ENCODE results near the gene RBMS2.
A peak's percentile ranks its signal among the peaks of the same experiment; 100 is the strongest.

The RBMS2 gene

DNA sequence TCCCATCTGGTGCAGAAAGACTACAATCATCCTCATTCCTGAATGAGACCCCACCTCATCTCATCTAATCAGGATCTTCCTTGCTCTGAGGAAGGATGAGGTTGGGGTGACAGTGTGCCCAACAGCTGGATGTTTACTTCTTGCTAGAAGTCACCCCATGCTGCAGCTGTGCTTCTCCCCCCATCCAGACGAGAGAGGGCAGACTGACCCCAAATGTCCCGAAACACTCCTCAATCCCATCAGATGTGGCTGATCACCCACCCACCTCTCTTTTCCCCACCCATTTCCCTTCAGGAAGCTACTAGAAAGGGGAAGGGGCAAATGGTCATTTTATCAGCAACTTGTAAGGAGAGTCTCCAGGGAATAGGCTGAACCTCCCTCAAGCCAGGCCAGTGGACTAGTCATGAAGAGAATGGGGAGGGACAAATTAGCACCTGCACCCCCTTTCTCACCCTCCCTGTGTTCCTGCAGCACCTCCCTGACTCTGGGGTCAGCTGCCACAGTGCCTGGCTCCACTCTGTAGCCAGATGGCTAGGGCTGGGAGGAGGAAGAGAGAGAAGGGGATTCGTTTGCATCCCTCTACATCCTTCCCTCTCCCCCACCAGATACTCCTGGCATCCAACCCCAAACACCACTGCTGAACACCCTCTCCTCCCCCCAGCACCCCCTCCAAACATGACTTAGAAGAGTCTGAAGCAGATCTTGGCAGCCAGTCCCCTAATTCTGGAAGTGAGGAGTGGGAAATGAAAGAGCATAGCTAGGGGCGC is 111.3 kb downstream of the RBMS2 start:
- no peak for DNase-seq

DNA sequence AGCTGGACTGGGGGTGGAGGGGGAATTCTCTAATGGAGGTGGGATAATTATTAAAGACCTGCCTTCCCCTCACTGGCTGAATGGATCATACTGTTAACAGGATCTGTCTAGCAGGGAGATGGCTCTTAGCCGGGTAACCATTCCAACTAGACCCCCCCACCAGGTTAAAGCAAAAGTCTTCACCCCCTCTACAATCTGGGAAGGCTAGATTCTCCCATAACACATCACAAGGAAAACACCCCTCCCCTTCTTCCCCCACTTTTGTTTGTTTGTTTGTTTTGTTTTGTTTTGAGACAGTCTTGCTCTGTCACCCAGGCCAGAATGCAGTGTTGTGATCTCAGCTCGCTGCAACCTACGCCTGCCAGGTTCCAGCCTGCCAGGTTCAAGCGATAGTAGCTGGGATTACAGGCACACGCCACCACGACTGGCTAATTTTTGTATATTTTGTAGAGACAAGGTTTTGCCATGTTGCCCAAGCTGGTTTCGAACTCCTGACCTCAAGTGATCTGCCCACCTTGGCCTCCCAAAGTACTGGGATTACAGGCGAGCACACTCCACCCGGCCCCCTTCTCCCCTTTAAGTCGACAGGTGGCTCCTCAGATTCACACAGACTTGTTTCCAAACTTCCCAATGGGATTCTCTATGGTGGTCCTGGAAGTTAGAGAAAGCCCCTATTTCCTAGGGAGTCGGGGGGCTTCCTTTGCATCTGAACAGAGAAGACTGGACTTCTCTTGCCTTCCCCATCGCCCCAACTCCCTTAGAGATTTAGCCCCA is 112.0 kb downstream of the RBMS2 start:
- no peak for DNase-seq

DNA sequence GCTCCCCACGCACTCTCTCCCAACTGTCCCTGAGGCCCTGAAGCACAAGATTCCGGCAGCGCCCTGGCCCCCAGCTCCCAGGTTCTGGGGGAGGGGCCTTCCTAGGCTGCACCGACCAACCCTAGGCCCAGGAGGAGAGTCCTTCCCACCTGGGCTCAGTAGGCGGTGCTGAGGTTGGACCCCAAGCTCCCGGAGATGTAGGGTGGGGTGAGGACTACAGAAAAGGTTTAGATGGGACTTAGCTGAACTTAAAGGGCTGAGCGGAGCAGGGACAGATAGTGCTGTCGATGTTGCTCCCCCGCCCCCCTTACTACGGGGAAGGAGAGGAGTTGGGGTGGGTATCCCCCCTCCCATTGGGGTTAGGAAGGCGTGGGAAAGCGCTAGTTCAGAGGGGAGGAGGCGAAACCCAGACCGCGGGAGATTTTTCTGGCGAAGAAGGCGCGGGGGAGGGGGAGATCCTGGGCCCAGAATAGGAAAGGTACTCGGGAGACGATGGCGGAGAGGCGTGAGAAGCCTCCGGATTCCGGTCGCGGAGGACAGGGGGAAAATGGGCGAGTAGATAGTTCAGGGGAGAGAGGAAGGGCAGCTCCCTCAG is 112.7 kb downstream of the RBMS2 start:
- peak; percentile 13 for DNase-seq

DNA sequence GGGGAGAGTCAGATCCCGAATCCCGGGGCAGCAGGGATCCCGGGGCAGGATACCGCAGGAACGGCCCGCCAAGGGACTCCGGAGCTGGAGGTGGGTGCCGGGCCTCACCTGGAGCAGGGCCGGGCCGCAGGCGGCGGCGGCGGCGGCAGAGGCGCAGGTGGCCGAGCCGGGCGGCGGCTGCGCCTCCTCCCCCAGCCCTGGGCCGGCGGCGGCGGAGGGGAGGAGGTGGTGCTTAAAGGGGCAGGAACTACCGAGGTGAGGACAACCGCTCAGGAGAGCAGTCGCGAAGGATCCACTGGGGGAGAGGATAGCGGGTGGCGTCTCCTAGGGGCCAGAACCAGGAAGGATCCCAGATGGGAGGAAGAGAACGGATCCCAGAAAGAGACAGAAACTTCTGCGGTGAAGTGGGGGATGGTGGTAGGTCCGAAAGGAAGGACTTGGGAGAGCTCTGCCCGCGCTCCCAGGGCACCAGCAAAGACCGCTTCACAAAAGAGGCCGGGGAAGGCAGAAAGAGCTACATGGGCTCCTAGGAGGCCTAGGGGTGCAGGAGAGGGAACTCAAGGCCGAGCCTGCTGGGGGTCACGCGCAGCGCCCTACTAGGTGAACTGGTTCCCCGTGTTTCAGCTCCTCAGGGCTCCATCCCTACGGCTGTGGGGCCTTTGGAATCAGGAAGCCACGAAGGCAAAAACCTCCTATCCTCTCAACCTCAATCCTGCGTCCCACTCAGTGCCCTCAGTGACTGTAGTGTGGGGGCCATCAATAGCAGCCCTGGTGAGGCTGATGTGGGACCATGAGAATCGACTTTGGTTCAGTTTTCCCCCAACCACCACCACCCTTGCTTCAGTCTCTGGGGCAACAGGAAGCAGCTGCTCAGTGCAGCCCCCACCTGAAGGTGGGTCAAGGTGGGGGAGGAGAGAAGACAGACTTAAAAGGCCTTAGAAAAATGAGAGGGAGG is 113.5 kb downstream of the RBMS2 start:
- peak; percentile 56 for DNase-seq

DNA sequence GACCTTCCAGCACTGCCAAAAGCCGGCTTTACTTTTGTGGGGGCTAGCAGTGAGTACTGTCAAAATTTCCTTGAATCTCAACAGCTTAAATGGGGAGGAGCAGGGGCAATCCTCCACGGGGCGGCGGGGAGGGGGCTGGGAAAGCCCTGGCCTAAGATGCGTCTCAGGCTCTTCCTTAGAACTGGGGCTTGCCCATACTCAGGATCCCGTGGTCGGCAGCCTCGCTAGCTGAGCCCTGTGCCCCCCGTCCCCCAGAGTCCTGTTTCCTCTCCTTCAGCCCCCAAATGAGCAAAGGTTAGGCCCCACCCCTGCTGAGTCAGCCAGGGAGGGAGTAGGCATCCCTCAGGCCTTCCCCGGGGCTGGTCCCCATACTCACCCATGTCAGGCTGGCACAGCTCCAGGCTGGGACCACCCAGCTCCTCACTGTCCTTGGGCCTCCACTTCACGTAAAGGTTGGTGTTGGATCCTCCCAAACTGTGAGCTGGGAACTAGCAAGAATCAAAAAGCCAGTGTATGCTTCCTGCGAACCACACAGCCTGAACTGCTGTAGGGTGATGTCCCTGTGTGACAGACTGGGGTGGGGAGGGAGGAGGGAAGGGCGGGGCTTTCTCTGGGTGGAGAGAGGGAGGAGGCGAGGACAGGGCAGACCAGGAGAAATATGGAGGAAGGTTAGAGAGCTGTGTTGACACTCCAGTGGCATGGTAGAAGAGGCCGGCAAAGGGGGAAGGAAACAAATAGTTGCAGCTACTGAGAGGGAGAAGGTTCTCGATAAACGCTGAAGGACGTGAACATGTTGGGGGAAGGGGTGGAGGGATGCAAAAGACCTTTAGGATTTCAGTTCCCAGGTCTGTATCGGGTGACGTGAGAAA is 114.4 kb downstream of the RBMS2 start:
- peak; percentile 79 for DNase-seq

DNA sequence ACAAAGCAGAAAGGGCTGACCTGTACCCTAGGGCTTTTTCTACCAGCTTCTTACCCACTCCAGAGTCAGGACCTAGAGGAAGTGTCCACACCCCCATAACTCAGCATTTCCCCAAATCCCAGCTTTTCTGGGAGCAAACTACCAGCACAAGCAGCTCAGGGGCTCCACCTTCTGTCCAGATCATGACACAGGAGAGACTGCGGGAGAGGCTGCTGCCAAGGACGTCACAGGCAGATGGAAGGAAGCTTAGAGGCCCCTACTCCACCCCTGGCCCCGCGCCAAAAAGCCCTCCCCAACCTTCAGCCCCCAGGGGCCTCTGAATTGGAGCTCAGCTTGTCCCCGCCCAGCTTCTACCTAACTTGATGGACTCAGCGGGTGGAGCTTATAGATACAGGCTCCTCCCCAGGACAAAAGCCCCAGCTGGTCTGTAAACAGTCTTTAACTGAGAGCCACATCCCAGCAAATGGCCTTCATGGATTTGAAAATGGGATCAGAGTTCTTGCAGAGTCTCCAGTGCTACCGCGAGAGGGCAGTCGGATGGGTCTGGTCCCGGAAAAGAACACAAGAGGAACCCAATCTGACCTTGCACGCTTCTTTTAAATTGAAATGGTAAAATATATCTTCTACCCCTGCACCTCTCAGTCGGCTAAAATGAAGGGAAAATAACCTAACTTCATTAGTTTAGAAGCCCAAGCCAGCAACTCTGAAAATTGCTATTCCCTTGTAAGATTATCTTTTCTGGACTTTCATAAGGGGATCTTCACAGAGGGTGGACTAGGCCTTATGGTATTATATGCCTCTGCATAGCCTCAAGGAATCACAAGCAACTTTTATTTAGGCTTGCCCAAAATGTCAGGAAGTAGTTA is 115.3 kb downstream of the RBMS2 start:
- peak; percentile 98 for DNase-seq

DNA sequence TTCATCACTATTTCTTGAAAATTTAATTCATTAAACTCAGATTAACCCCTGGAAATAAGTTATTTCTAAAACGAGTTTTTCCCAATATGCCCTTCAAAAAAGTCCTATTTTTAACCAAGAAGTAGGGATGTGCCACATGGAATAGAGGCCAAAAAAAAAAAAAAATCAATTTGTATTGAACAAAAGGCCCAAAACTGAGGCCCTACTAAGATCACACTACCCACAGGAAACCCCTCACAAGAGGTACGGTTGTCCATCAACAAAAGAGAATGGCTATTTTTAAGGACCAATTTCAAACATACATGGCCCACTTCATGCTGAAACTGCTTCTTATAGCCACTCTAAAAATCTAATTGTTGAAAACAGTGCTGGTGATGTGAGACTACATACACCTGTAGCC is 116.0 kb downstream of the RBMS2 start:
- DNase-seq = no peak

DNA sequence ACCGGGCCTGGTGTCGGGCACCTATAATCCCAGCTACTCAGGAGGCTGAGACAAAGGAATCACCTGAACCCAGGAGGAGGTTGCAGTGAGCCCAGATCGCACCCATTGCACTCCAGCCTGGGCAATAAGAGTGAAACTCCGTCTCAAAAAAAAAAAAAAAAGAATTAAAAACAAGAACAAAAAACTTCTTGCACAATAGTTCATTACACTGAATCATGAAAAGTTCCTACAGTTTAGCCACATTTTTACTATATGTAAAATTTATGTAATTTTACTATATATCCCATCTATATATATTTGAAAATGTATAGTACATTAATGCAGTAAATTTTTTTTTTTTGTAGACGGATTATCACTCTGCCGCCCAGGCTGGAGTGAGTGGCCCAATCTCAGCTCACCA is 119.6 kb downstream of the RBMS2 start:
- DNase-seq = no peak

DNA sequence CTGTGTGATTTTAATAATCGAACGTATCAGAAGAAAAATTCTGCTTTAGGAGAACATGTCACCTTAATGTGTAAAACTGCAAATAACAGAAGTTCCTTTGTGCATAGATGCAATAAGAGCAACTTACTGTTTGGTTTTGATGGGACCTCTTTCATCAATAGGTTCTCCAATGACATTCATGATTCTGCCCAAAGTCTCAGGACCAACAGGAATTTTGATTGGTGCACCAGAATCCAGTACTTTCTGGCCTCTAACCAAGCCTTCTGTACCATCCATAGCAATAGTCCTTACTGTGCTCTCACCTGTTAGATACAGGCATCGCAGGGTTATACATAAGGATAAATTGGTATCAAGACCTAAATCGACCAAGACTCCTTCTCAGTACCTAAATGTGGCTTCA is 123.0 kb downstream of the RBMS2 start:
- no peak for DNase-seq

DNA sequence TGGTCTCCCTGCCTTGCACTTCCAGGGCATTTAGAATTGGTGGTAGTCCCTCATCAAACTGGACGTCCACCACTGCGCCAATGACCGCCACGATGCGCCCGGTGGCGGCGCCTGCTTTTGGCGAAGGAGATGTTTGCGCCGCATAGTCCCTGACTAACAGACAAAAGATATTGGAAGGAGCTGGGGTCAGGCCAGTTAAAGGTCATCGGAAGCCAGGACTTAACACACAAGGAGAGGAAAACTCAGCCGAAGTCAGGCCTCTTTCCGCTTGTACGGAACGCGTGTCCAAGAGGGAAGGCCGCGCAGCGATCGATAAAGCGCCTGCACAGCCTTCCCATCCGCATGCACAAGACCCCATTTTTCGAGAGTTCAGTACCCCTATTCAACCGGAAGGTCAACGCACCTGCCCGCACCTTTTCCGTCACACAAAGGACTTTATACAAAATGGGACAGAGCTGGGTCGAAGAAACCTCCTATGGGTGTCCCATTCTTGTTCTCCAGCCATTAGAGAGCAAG is 123.6 kb downstream of the RBMS2 start:
- no peak for DNase-seq

Data from T-helper 9 cell (primary cell).